Sigmoid colon (tissue), 4 donors: ENCODE results near the gene CUL4B.

Experiments used
- EP300 ChIP-seq, 4 donors: sonication (generic); formaldehyde crosslinking; IDR thresholded peaks; one replicate each; pipeline ENCODE4 v1.6.1; 2017; ENCODE audit warnings: antibody characterized with exemption in 4 of 4
- POLR2A ChIP-seq, 2 donors: fragments of 450-650 bp; IDR thresholded peaks; one replicate each; pipeline ENCODE4 v1.6.1; 2016; ENCODE audit warnings: antibody characterized with exemption in 2 of 2, mild to moderate bottlenecking in 2 of 2, moderate library complexity in 2 of 2
- POLR2AphosphoS5 ChIP-seq, 4 donors: sonication (generic); formaldehyde crosslinking; IDR thresholded peaks; one replicate each; pipeline ENCODE4 v1.6.1; 2017; ENCODE audit warnings: antibody characterized with exemption in 4 of 4
- TF ChIP-seq, protein P1 (sequence below), 4 experiments: fragments of 450-650 bp in 3 of 4; fragments of 200-600 bp in 1 of 4; IDR thresholded peaks; one replicate each; pipeline ENCODE4 v1.5.1; 2016 to 2019; ENCODE audit warnings: antibody characterized with exemption in 4 of 4, mild to moderate bottlenecking in 3 of 4, moderate library complexity in 2 of 4

DNA sequence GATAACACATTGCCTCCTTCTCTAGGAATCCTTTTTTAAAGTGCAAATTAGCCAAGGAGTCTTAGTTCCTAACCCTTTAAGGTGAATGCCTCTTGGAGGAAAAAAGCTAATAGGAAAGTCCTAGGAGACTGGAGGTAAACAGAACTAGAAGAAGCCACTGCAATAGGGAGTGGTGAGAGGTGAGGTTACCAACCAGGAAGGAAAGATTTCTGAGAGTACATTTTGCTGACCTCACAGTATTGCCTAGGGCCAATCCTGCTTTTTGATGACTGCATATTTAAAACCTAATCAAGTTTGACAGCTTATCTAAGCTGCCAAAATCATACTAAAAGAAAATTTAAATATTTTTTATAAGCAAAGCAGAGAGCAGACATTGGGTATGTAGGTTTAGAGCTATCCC is 7.3 kb upstream of the CUL4B start:
- TF ChIP-seq, protein P1, sequence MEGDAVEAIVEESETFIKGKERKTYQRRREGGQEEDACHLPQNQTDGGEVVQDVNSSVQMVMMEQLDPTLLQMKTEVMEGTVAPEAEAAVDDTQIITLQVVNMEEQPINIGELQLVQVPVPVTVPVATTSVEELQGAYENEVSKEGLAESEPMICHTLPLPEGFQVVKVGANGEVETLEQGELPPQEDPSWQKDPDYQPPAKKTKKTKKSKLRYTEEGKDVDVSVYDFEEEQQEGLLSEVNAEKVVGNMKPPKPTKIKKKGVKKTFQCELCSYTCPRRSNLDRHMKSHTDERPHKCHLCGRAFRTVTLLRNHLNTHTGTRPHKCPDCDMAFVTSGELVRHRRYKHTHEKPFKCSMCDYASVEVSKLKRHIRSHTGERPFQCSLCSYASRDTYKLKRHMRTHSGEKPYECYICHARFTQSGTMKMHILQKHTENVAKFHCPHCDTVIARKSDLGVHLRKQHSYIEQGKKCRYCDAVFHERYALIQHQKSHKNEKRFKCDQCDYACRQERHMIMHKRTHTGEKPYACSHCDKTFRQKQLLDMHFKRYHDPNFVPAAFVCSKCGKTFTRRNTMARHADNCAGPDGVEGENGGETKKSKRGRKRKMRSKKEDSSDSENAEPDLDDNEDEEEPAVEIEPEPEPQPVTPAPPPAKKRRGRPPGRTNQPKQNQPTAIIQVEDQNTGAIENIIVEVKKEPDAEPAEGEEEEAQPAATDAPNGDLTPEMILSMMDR (IDR thresholded peaks at IDR 0.05): no peak
- TF ChIP-seq POLR2A (IDR thresholded peaks at IDR 0.05) (no peak), POLR2AphosphoS5 (IDR thresholded peaks at IDR 0.05) (no peak), EP300 (IDR thresholded peaks at IDR 0.05) (no peak)
